ENCODE data around the gene ALG14.

- TF ChIP-seq POLR2A (IDR thresholded peaks at IDR 0.05) (no peak), CTCF (IDR thresholded peaks at IDR 0.05) (peak in 1 of 3 experiments; percentile 41), POLR2AphosphoS5 (IDR thresholded peaks at IDR 0.05; ENCODE audit: insufficient read depth in 1 of 2, low read depth in 1 of 2) (peak in 1 of 2 donors; percentile 17)
Measured at GRCh38 chr1:95116580-95117206, 43.9 kb upstream of the ALG14 start.
